Gastrocnemius medialis (tissue), 4 donors: ENCODE results near the gene DCC.

Source experiments
- POLR2A ChIP-seq, 2 donors: fragments of 450-650 bp; IDR thresholded peaks; one replicate each; pipeline ENCODE4 v1.6.1; 2017; ENCODE audit warnings: antibody characterized with exemption in 2 of 2, mild to moderate bottlenecking in 2 of 2, moderate library complexity in 2 of 2
- TF ChIP-seq, protein P1 (sequence below), 5 experiments: fragments of 450-650 bp in 3 of 5; fragments of 200-600 bp in 2 of 5; sonication (generic) in 2 of 5; IDR thresholded peaks in 4 of 5; conservative IDR thresholded peaks in 1 of 5; 1 replicate in 4 of 5; 2 replicates in 1 of 5; pipeline ENCODE4 v1.5.1; 2016 to 2019; ENCODE audit warnings: antibody characterized with exemption in 5 of 5, mild to moderate bottlenecking in 3 of 5, moderate library complexity in 3 of 5

GRCh38 chr18:53080687-53081086, 740.7 kb downstream of the DCC start:
- TF ChIP-seq, protein P1, sequence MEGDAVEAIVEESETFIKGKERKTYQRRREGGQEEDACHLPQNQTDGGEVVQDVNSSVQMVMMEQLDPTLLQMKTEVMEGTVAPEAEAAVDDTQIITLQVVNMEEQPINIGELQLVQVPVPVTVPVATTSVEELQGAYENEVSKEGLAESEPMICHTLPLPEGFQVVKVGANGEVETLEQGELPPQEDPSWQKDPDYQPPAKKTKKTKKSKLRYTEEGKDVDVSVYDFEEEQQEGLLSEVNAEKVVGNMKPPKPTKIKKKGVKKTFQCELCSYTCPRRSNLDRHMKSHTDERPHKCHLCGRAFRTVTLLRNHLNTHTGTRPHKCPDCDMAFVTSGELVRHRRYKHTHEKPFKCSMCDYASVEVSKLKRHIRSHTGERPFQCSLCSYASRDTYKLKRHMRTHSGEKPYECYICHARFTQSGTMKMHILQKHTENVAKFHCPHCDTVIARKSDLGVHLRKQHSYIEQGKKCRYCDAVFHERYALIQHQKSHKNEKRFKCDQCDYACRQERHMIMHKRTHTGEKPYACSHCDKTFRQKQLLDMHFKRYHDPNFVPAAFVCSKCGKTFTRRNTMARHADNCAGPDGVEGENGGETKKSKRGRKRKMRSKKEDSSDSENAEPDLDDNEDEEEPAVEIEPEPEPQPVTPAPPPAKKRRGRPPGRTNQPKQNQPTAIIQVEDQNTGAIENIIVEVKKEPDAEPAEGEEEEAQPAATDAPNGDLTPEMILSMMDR (IDR thresholded peaks at IDR 0.05 in 4 of 5, conservative IDR thresholded peaks at IDR 0.05 in 1 of 5), result no peak
- no peak for TF ChIP-seq POLR2A (IDR thresholded peaks at IDR 0.05)
